ENCODE measurements around the gene SAMD11. TPM values are rescaled to one million over a fixed set of nuclear protein-coding genes. Genes with fewer than 3 reads are reported as not detected.

SAMD11 gene
- 0.25 and 0.30 TPM in 2 replicates for total RNA-seq (2021; fragmentation: NEBNext Ultra II Directional; extraction: Animal tissue kit (Norgen Biotek cat#: 25700))
- 0.18 and 0.66 TPM in 2 replicates for polyA plus RNA-seq (2011; rRNA removed)
- 0.74 TPM for polyA plus RNA-seq (2011; cell fraction: cytosol; rRNA removed)
- 2.3 TPM for polyA plus RNA-seq (2011; cell fraction: nucleus; rRNA removed)
- polyA plus RNA-seq (2012, experiment 1 of 2) = 0.13 to 0.43 TPM (median 0.25 TPM) in 3 of 4 replicates, not detected in the other
- 1.7 TPM for polyA plus RNA-seq (2012, experiment 2 of 2)
- polyA plus RNA-seq (2013, experiment 1 of 2) = 0.06 TPM
- 0.06 TPM for polyA plus RNA-seq (2013, experiment 2 of 2)
- 0.10 TPM in 1 of 2 replicates, not detected in the other for polyA minus RNA-seq (2011; rRNA and poly(A)+ RNA removed)
- polyA minus RNA-seq (2011; cell fraction: cytosol; rRNA and poly(A)+ RNA removed) = 11.0 TPM
- polyA minus RNA-seq (2011; cell fraction: nucleus; rRNA and poly(A)+ RNA removed) = 1.3 TPM
- long read RNA-seq, experiment 1 = 0 reads
- long read RNA-seq, experiment 2 = 0 reads

GRCh38 chr1:923131-923990, at the start of gene SAMD11:
SAMD11 (plus strand) TSS chr1:923923; CDS start chr1:924432, 509 bp downstream.
- Histone ChIP-seq H2BK12ac (ENCODE audit: low read depth, low read length) (peak within 1 kb of the TSS; percentile 90; the same call in 1 of the 2 replicates), H2AFZ (ENCODE audit: low read length) (peak within 1 kb of the TSS; percentile 47; the same call in 1 of the 2 replicates)
- WGBS, 2 experiments (ENCODE audit: extremely low coverage in 1 of 2, insufficient coverage in 1 of 2, insufficient read length in 1 of 2, insufficient replicate concordance in 2 of 2, low coverage in 1 of 2, low lambda C conversion rate in 2 of 2, missing lambda C conversion rate in 1 of 2) = 12% methylated on average over 35 of the region's 72 CpGs; no CpG with 5 or more reads in 1 of the 2 experiments
- TF ChIP-seq RNF2 (IDR thresholded peaks at IDR 0.05; ENCODE audit: borderline replicate concordance, low read depth, low read length, missing control alignments, poor library complexity, severe bottlenecking) (peak; percentile 63), EZH2 (IDR thresholded peaks at IDR 0.05; ENCODE audit: low read depth, low read length, severe bottlenecking) (peak; percentile 94), EP300 (IDR thresholded peaks at IDR 0.05; ENCODE audit: borderline replicate concordance in 1 of 2, low read depth in 2 of 2, low read length in 2 of 2) (peak in 1 of 2 experiments; percentile 20; a peak in 1 of 3 replicates), SP1 (IDR thresholded peaks at IDR 0.05; ENCODE audit: low read depth, low read length) (no peak), SUZ12 (IDR thresholded peaks at IDR 0.05; ENCODE audit: low read length) (peak; percentile 93), SIN3A (conservative IDR thresholded peaks at IDR 0.05 in 1 of 2, IDR thresholded peaks at IDR 0.05 in 1 of 2; ENCODE audit: low read depth in 1 of 2, low read length in 2 of 2) (no peak)

More at GRCh38 chr1:923131-923990, at the start of gene SAMD11:
- no peak within 1 kb of the TSS; the same call in 1 of the 2 replicates for H3K18ac ChIP-seq (ENCODE audit: extremely low read depth, low read length)
- no peak within 1 kb of the TSS for H2BK120ac ChIP-seq (replicated peaks; ENCODE audit: low read depth, low read length)
- no peak within 1 kb of the TSS for H4K5ac ChIP-seq (ENCODE audit: insufficient read length, low read depth, low read length)
- peak within 1 kb of the TSS; percentile 60 to 88 for H3K4me2 ChIP-seq (ENCODE audit: insufficient read depth in 1 of 2, low read depth in 2 of 2, low read length in 2 of 2)
- peaks cover 0 to 41% (median 22%) of the 10 kb centered on the region in 4 experiments; a peak in 6 of 7 replicates for H3K4me1 ChIP-seq (replicated peaks in 1 of 4; ENCODE audit: control insufficient read depth in 3 of 4, insufficient read depth in 4 of 4, low read length in 3 of 4)
- H3K9ac ChIP-seq (replicated peaks in 1 of 4; ENCODE audit: extremely low read depth in 1 of 4, low read depth in 3 of 4, low read length in 3 of 4) = no peak within 1 kb of the TSS
- peaks cover 6% of the 10 kb centered on the region; the same call in 1 of the 2 replicates for H3K23me2 ChIP-seq (ENCODE audit: low read depth, low read length)
- H3K79me1 ChIP-seq (ENCODE audit: low read depth, low read length) = no peaks in the 10 kb centered on the region
- no peak for FAIRE-seq
- H4K8ac ChIP-seq (ENCODE audit: extremely low read depth, insufficient read depth, low read length) = peak within 1 kb of the TSS; percentile 47; the same call in 1 of the 2 replicates
- H4K91ac ChIP-seq (replicated peaks; ENCODE audit: insufficient read length, low read length) = no peak within 1 kb of the TSS
- H3K27ac ChIP-seq (ENCODE audit: low read depth, low read length) = no peak within 1 kb of the TSS
- ChIA-PET CTCF (ENCODE audit: partially characterized antibody) (interaction anchor here (1.1 to 1.6 kb wide), 7 partner anchors 11 to 92 kb away, joined by 3 to 6 read pairs (median 5); no protein-coding TSS in a partner anchor), POLR2A (ENCODE audit: partially characterized antibody) (interaction anchor here (1.2 to 3.0 kb wide), 3 partner anchors 11 to 21 kb away, joined by 3 to 20 read pairs (median 7); no protein-coding TSS in a partner anchor)
- DNase-seq (ENCODE audit: low read depth in 1 of 2, low spot score in 2 of 2) = peak in 1 of 2 experiments; percentile 80
- H4K20me1 ChIP-seq (replicated peaks in 1 of 2; ENCODE audit: control insufficient read depth in 1 of 2, insufficient read depth in 2 of 2, low read length in 2 of 2) = peaks cover 20 to 37% of the 10 kb centered on the region in 2 experiments
- H3K27me3 ChIP-seq (replicated peaks in 1 of 4; ENCODE audit: control insufficient read depth in 3 of 4, extremely low read depth in 1 of 4, insufficient read depth in 3 of 4, low read length in 3 of 4) = peaks cover 82 to 99% (median 97%) of the 10 kb centered on the region in 4 experiments
- no peaks in the 10 kb centered on the region for H3K79me2 ChIP-seq (ENCODE audit: control insufficient read depth in 1 of 2, insufficient read depth in 2 of 2, low read length in 2 of 2)
- H2BK20ac ChIP-seq (ENCODE audit: low read length) = no peak within 1 kb of the TSS
- H3K56ac ChIP-seq (replicated peaks; ENCODE audit: insufficient read length, low read depth, low read length) = no peak within 1 kb of the TSS
- peak within 1 kb of the TSS; percentile 85 for H3K4ac ChIP-seq (replicated peaks; ENCODE audit: insufficient read length, low read depth, low read length)
- H2BK5ac ChIP-seq (ENCODE audit: low read depth, low read length) = no peak within 1 kb of the TSS
- H3K14ac ChIP-seq (ENCODE audit: insufficient read length) = no peak within 1 kb of the TSS
- no peaks in the 10 kb centered on the region for H3K9me3 ChIP-seq (ENCODE audit: insufficient read depth in 2 of 2, low read depth in 1 of 2, low read length in 1 of 2)
- peaks cover 0 to 8% (median 0%) of the 10 kb centered on the region in 4 experiments; a peak in 1 of 8 replicates for H3K36me3 ChIP-seq (ENCODE audit: control insufficient read depth in 2 of 4, insufficient read depth in 4 of 4, low read length in 3 of 4)
- H2BK15ac ChIP-seq (ENCODE audit: low read length) = peak within 1 kb of the TSS; percentile 61; the same call in 1 of the 2 replicates
- H2AK5ac ChIP-seq (ENCODE audit: low read depth, low read length) = no peak within 1 kb of the TSS
- peak within 1 kb of the TSS; percentile 19 to 60 (median 30) for H3K4me3 ChIP-seq (ENCODE audit: extremely low read depth in 1 of 4, insufficient read depth in 2 of 4, low read depth in 3 of 4, low read length in 4 of 4)
- no peak within 1 kb of the TSS for H3K23ac ChIP-seq (ENCODE audit: insufficient read length)
